Measurements from ENCODE around the gene ADRA2C.

The ADRA2C gene

GRCh38 chr4:3775005-3775404, 8.8 kb downstream of the ADRA2C start:
- DNase-seq (ENCODE audit: extremely low read depth in 1 of 2, low read depth in 1 of 2), result no peak

- no peak for DNase-seq (ENCODE audit: extremely low read depth in 1 of 2, low read depth in 1 of 2)
Measured at GRCh38 chr4:3775576-3775975, 9.4 kb downstream of the ADRA2C start.

- no peak for DNase-seq (ENCODE audit: extremely low read depth in 1 of 2, low read depth in 1 of 2)
Measured at GRCh38 chr4:3776166-3777032, 10.2 kb downstream of the ADRA2C start.

- DNase-seq (ENCODE audit: extremely low read depth in 1 of 2, low read depth in 1 of 2), result no peak
Measured at GRCh38 chr4:3777033-3777390, 10.8 kb downstream of the ADRA2C start.

GRCh38 chr4:3777669-3778068, 11.5 kb downstream of the ADRA2C start:
- no peak for DNase-seq (ENCODE audit: extremely low read depth in 1 of 2, low read depth in 1 of 2)

- no peak for DNase-seq (ENCODE audit: extremely low read depth in 1 of 2, low read depth in 1 of 2)
Measured at GRCh38 chr4:3779509-3779908, 13.3 kb downstream of the ADRA2C start.

- DNase-seq (ENCODE audit: extremely low read depth in 1 of 2, low read depth in 1 of 2), result no peak
Measured at GRCh38 chr4:3780347-3781171, 14.4 kb downstream of the ADRA2C start.

GRCh38 chr4:3781193-3781886, 15.2 kb downstream of the ADRA2C start:
- DNase-seq (ENCODE audit: extremely low read depth in 1 of 2, low read depth in 1 of 2), result no peak

GRCh38 chr4:3781997-3782930, 16.1 kb downstream of the ADRA2C start:
- no peak for DNase-seq (ENCODE audit: extremely low read depth in 1 of 2, low read depth in 1 of 2)

- DNase-seq (ENCODE audit: extremely low read depth in 1 of 2, low read depth in 1 of 2), result no peak
Measured at GRCh38 chr4:3783693-3784306, 17.6 kb downstream of the ADRA2C start.

- DNase-seq (ENCODE audit: extremely low read depth in 1 of 2, low read depth in 1 of 2), result no peak
Measured at GRCh38 chr4:3784454-3785291, 18.5 kb downstream of the ADRA2C start.

- DNase-seq (ENCODE audit: extremely low read depth in 1 of 2, low read depth in 1 of 2), result no peak
Measured at GRCh38 chr4:3785292-3785565, 19.0 kb downstream of the ADRA2C start.

GRCh38 chr4:3786196-3786869, 20.1 kb downstream of the ADRA2C start:
- DNase-seq (ENCODE audit: extremely low read depth in 1 of 2, low read depth in 1 of 2), result no peak

- DNase-seq (ENCODE audit: extremely low read depth in 1 of 2, low read depth in 1 of 2), result no peak
Measured at GRCh38 chr4:3787489-3788365, 21.5 kb downstream of the ADRA2C start.

GRCh38 chr4:3788366-3788660, 22.1 kb downstream of the ADRA2C start:
- no peak for DNase-seq (ENCODE audit: extremely low read depth in 1 of 2, low read depth in 1 of 2)

- no peak for DNase-seq (ENCODE audit: extremely low read depth in 1 of 2, low read depth in 1 of 2)
Measured at GRCh38 chr4:3789587-3789986, 23.4 kb downstream of the ADRA2C start.

GRCh38 chr4:3790006-3790561, 23.9 kb downstream of the ADRA2C start:
- no peak for DNase-seq (ENCODE audit: extremely low read depth in 1 of 2, low read depth in 1 of 2)

- no peak for DNase-seq (ENCODE audit: extremely low read depth in 1 of 2, low read depth in 1 of 2)
Measured at GRCh38 chr4:3791256-3791655, 25.1 kb downstream of the ADRA2C start.
